ENCODE results near the gene GLUD1.
"Not testable (repeated sequence)": the region's sequence is repeated elsewhere in the genome, so short reads cannot be mapped to it uniquely, and the experiment has no call there.

DNA sequence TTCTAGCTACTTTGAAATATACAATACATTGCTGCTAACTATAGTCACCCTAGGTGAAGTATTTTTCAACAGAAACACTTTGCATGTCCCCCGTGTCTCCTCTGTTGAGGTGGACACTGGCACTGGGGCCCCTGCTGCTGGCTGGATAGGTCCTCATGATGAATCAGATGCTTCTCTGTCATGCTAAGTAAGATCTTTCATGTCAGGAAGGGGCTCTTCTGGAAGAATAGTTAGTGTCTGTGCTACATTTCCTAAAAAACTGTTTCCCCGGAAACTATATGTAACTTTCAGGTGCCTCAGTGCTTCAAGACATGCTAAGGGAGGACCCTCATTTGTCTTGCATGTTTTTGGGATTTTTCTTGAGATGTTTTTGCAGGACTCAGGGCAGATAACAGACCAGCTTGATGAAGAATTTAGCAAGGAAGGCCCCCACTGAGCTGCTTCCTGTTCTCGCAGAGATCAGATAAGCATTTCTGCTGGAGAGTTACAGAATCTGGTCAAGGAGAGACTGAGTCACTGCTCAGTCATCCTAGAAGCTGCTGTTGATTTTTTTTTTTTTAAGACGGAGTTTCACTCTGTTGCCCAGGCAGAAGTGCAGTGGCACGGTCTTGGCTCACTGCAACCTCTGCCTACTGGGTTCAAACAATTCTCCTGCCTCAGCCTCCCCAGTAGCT, 69.2 kb downstream of the GLUD1 start:
- TF ChIP-seq, protein P1, sequence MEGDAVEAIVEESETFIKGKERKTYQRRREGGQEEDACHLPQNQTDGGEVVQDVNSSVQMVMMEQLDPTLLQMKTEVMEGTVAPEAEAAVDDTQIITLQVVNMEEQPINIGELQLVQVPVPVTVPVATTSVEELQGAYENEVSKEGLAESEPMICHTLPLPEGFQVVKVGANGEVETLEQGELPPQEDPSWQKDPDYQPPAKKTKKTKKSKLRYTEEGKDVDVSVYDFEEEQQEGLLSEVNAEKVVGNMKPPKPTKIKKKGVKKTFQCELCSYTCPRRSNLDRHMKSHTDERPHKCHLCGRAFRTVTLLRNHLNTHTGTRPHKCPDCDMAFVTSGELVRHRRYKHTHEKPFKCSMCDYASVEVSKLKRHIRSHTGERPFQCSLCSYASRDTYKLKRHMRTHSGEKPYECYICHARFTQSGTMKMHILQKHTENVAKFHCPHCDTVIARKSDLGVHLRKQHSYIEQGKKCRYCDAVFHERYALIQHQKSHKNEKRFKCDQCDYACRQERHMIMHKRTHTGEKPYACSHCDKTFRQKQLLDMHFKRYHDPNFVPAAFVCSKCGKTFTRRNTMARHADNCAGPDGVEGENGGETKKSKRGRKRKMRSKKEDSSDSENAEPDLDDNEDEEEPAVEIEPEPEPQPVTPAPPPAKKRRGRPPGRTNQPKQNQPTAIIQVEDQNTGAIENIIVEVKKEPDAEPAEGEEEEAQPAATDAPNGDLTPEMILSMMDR (conservative IDR thresholded peaks at IDR 0.05; ENCODE audit: low read length) = not testable (repeated sequence)
- TF ChIP-seq EZH2phosphoT487 (IDR thresholded peaks at IDR 0.05; ENCODE audit: borderline replicate concordance, low read depth, low read length) = not testable (repeated sequence)
